Endometrial microvascular endothelial cells (primary cell): ENCODE measurements around the gene ARAP3. TPM values are rescaled to one million over a fixed set of nuclear protein-coding genes. Genes with fewer than 3 reads are reported as not detected.
"Not testable (repeated sequence)": the region's sequence is repeated elsewhere in the genome, so short reads cannot be mapped to it uniquely, and the experiment has no call there.

ENCODE experiments used
- in situ Hi-C: cut with HindIII; loops from 2 replicates; pipeline ENCODE4 v1.10.0; 2017; ENCODE audit warnings: low sequenced_read_pairs, low pct_unique_long_range_greater_than_20kb; ENCODE audit errors: inconsistent ontology term
- total RNA-seq: library from RNA; depleted of rRNA; stranded (reverse); fragments of >200 nt; gene quantifications from one replicate; pipeline ENCODE4 v1.2.3, GENCODE V29; 2015; ENCODE audit errors: inconsistent ontology term

The ARAP3 gene
- total RNA-seq, 1 donor from 2014 or later: 58.1 TPM

- in situ Hi-C loops: no loop called here
These were observed 48.0 kb downstream of the ARAP3 start for GRCh38 chr5:141633871-141634561.

GRCh38 chr5:141632650-141633049 lies 49.4 kb downstream of the ARAP3 start:
- in situ Hi-C loops: no loop called here

- in situ Hi-C loops: no loop called here
These were observed 51.4 kb downstream of the ARAP3 start for GRCh38 chr5:141630570-141631140.

DNA sequence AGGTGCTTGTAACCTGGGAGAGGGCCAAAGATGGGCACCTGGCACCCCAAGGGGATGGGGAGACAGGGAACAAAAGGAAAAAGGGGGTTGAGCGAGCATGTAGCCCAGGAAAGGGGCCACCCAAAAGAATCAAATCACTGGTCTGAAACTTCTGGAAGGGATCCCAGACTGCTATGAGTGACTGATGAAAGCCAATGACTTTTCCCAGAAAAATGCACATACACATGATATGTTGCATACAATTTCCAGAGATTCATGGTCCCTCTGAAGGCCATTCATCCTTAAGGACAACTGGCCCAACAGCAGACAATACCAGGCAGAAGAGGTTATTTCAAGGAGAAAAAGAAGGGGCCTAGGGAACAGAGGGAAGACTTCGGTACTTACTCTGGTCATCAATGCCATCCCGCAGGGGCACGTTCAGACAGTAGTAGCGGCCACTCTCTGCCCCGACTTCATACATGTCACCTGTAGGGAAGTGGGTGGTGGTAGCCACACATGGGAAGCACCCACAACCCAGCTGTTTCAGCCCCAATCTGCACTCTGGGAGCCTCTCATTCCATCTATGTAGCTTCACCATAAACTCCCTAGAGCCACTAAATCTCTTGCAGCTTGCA lies 53.7 kb downstream of the ARAP3 start:
- in situ Hi-C loops: no loop called here

DNA sequence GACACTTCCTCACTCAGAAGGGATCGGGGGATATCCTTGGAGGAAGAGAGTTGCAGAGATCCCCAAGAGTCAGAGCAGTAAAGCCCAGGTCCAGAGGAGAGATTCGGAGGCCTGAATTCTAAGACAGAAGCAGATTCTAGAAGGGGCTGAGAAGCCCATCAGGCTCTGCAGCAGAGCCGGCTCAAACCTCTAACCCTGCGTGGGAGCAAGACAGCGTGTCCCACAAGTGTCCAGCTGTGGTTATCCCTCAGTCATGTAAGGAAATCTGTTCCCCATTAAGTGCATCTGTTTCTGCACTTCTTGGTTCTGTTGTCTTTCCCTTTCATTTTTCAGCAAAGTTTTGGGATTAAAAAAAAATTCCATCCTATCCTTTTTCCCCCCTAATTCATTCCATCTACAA lies 58.4 kb downstream of the ARAP3 start:
- in situ Hi-C loops: no loop called here

DNA sequence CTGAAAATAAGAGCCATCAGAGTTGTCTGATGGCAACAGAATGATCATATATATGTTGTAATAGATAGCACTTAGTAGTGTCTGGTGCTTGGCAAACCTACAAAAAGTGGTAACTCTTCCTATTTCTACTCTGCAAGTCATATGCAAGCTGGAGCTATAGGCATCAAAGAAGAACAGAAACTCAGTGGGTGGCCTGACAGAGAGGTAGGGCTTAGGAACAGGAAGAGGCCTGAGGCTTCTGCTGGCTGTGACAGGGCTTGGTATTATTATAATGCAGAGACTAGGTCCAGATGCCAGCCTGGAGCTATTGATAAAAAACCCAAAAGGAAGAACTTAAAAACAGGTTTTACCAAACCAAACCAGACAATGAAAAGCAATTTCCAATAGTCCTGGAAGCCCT lies 58.8 kb downstream of the ARAP3 start:
- in situ Hi-C loops: no loop called here

DNA sequence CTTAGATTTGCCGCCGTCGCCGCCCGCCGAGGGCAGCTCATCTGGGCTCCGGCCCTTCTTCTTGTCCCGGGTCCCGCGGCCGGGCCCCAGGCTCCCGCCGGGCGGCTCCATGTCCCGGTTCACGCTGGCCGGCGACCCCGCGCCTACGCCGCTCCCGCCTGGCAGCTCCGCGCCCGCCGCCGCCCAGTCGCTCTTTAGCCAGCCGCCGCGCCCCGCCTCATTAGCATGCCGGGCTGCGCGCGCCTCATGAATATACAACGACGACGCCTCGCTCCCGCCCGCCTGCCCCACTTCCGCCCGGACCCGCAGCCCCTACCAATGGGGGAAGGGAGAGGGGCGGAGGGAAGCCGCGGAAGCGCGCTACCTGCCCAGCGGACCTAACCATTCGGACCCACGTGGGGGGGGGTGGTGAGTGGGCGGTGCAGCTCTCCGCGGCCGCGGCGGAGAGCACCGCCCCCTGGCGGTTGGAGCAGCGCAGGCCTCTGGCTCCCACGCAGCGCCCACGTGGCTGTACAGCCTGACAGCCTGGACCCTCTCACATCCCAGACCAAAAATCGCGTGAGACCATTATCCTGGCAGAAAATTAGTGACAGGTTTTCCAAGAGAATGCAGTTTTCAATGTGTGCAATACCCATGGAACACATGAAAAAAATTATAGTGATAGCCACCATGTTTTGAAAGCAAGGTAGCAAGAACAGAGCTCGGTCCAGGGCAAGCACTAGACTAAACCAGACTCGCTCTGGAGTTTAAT lies 63.1 kb downstream of the ARAP3 start, which contains the start of gene DIAPH1:
DIAPH1 (minus strand) TSS at position 197 of the 751 bp plus-strand sequence; CDS start at position 111, 86 bp downstream.
- in situ Hi-C loops: no loop called here

DNA sequence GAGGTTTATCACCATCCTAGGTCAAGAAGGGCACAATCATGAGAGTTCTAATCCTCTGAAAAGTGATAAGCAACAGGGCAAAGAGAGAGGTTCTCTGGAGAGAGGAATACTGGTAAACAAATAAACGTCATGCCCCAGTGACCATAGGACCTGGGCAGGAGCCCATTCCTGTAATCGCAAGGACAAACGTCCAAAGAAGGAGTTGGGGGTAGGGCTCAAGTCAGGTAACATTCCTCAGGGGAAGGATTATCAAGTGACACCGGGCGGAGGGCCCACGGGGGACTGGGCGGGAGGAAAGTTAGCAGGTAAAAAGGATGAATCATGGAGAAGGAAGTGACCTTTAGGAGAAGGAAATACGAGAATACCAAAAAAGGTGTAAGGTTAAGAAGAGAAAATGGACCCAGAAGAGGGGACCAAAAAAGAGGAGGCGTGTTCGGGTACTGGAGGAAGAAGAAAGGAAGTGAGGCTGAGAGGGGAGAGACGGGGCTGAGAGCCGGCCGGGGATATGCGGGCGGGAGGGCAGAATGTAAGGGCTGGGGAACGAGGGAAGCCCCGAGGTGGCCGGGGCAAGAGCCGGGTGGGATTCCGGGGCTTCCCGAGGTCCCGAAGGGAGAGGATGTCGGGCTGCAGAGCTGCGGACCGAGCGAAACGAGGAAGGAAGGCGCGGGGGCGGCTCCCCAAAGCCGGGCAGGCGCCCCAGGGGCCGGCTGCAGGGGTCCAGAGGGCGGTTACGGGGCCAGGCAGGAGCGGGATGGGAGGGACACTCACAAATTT lies 63.8 kb downstream of the ARAP3 start:
- in situ Hi-C loops: no loop called here

GRCh38 chr5:141617682-141618029 lies 64.4 kb downstream of the ARAP3 start:
- in situ Hi-C loops: no loop called here

DNA sequence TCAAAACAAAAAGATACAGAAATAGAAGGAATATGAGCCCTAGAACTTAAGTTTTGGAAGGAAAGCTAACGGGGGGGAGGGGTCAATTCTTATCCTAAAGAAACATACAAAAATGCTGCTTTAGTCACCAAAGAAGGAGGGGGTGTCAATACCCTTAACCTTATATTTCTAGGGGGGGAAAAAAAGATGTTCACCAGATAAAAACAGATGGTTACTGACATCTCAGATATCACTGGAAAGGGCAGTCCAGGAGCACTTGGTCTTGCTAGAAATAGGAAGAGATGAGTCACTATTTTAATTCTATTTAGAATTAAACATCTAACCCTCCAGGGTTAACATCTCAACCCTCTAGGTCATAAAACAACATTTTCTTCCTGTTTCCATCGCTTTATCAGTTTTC lies 64.9 kb downstream of the ARAP3 start:
- in situ Hi-C loops: no loop called here

DNA sequence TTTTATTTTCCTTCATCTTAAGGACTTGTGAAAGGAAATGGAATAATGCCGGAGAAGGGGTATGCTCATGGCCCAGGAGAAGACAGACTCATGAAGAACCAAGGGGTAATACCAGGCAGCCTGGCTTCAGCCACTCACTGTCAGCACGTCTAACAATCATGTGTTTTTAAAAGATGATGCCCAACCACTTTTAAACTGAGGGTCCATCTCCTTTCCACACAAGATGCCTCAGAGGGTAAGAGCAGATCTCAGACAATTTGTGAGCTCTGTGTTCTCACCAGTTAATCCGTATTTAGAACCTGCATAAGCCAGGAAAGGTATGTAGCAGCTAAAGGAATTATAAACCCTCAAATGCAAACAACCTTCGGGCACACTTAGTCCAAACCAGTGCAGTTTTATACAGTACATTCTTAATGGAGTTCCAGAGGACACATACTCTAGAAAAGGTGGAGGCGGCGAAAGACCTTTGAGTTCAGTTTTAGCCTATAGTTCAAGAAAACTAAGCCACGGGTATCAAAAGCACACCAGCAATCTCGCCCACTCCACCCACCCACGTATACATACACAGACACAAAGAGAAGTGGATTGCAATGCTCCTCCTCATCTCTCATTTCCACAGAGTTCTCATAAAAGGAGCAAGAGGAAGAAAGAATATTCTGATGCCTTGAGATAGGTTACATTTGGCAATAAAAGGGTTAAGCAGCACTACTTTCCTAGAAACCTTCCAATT lies 65.9 kb downstream of the ARAP3 start:
- in situ Hi-C loops: no loop called here

DNA sequence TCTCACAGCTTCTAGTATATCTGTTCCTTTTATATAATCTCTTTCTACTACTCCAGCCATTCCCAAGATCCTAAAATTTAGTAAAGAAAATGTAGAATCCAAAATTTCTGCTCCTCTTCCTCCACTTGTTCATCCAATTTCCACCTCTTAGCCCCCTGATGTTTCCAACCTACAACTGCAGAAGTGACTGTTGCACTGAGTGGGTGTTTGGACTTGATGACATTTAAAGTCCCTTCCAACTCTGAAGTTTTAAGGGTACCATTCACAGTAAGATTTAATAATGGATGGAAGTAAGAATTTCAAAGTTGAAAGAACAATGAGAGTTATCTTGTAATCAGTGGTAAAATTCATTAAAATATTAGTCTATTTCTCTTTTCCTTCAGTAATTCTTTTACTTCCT lies 68.7 kb downstream of the ARAP3 start:
- in situ Hi-C loops: no loop called here

GRCh38 chr5:141611289-141611688 lies 70.7 kb downstream of the ARAP3 start:
- in situ Hi-C loops: no loop called here

GRCh38 chr5:141609921-141610320 lies 72.1 kb downstream of the ARAP3 start:
- in situ Hi-C loops: not testable (repeated sequence)

- in situ Hi-C loops: no loop called here
These were observed 73.0 kb downstream of the ARAP3 start for GRCh38 chr5:141609044-141609443.

- in situ Hi-C loops: no loop called here
These were observed 73.5 kb downstream of the ARAP3 start for GRCh38 chr5:141608557-141608956.

DNA sequence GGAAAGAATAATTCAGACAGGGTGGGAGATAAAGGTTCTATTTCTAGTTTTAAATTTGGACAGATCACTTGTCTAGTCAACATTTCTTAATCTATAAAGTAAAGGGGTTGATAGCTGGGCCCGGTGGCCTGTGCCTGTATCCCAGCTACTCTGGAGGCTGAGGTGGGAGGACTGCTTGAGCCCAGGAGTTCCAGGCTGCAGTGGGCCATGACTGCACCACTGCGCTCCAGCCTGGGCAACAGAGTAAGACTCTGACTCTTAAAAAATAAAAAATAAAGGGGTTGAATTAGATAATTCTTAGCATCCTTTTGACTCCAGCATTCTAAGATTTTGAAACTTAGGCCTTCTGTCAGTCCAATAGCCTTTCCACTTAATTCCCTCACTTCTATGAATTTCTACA lies 74.0 kb downstream of the ARAP3 start:
- in situ Hi-C loops: no loop called here

DNA sequence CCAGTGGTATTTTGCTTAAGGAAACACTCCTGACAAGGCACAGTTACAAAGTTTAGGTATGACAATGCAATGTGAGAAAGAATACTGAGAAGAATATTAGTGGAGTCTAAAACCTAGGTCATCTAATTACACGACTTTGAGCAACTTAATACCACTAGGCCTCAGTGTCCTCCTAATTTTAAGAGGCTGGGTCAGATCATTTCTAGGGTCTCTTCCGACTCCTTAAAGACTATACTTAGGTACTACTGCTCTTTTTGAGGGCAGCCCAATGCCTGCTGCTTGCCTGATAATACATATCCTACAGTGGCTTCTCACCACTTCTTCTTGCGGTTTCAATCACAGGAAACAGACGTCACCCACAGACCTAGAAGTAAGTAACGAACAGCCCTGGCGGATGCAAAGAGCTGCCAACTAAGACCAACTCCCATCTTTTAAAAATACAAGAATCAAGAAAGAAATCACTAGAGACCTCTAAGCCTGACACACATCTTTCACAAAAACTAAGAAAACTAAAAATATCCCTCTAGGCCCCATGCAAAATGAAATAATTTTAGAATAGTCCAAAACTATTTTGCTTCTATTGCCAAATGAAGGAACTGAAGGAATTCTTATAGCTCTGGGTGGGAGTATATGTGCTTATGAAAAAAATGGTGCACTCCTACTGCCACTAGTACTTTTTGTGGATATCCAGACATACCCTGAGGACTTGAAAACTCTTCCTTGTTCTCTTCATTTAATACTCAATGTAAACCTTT lies 76.3 kb downstream of the ARAP3 start:
- in situ Hi-C loops: no loop called here
